GM19397 (cell line): ENCODE results near the gene ZNF235.
"Not testable (repeated sequence)": the region's sequence is repeated elsewhere in the genome, so short reads cannot be mapped to it uniquely, and the experiment has no call there.

ENCODE experiments used
- ATAC-seq: cut with Tn5 transposase; IDR thresholded peaks from one replicate; pipeline ENCODE4 v1.9.1; 2021; ENCODE audit warnings: mild to moderate bottlenecking, moderate library complexity; ENCODE audit not compliant: unreplicated experiment

Gene ZNF235

DNA sequence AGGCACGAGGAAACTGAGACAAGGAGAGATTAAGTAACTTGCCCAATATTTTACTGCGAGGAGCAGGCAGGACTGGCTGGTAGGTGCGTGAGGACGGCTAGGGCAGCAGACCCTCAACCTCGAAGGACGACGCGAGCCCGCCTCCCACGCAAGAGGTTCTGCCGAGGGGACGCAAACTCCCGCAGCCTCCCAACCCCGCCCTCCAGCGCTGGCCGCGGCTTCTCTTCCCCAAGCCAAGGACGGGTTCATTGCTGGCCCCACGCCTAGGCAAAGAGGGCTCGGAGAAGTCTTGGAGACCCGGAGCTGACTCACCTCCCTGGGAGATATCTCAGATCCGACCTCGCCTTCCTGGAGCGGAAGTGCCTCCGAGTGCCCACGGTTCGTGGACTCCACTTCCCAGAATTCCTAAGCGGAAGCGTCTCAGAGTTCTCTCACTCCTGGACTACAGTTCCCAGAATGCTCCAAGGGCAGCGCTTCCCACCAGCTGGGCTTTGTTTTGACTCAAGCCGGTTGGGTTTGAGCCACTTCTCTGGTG, at the start of gene ZNF235:
TSS of gene ZNF235 (minus strand) at position 367 of the 535 bp plus-strand sequence. CDS start 1,621 bp downstream, outside the sequence.
- peak; percentile 95 for ATAC-seq

GRCh38 chr19:44346556-44346955, 41.7 kb upstream of the ZNF235 start:
- no peak for ATAC-seq

DNA sequence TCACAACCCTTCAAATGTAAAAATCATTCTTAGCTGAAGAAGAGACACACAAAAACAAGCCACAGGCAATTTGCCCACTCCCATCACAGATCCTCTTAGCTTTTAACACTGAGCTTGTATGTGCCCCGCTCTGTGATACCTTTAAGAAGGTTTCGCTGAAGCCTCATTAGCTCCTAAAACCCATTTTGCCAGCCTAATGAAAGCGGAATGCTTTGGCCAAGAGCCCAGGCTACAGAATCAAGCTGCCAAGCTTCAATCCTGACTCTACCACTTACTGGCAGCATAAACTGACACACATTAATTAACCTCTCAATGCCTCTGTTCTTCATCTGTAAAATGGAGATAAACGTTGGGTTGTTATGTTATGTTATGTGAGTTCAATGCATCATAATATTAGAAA, 41.1 kb upstream of the ZNF235 start:
- no peak for ATAC-seq

- ATAC-seq, result no peak
Measured at GRCh38 chr19:44344255-44344654, 39.4 kb upstream of the ZNF235 start.

- ATAC-seq, result no peak
Measured at GRCh38 chr19:44341794-44342193, 37.0 kb upstream of the ZNF235 start.

DNA sequence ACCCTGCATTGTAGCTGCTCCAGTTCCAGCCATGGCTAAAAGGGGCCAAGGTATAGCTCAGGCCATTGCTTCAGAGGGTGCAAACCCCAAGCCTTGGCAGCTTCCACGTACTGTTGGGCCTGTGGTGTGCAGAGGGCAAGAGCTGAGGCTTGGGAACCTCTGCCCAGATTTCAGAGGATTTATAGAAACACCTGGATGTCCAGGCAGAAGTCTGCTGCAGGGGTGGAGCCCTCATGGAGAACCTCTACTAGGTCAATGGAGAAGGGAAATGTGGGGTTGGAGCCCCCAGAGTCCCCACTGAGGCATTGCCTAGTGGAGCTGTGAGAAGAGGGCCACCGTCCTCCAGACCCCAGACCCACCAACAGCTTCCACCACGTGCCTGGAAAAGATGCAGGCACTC, 29.8 kb upstream of the ZNF235 start:
- ATAC-seq, result not testable (repeated sequence)

- no peak for ATAC-seq
Measured at GRCh38 chr19:44332145-44332544, 27.3 kb upstream of the ZNF235 start.

- no peak for ATAC-seq
Measured at GRCh38 chr19:44315883-44316282, 11.1 kb upstream of the ZNF235 start.

- ATAC-seq, result no peak
Measured at GRCh38 chr19:44313231-44313630, 8.4 kb upstream of the ZNF235 start.

- ATAC-seq, result no peak
Measured at GRCh38 chr19:44308011-44308410, 3.2 kb upstream of the ZNF235 start.

DNA sequence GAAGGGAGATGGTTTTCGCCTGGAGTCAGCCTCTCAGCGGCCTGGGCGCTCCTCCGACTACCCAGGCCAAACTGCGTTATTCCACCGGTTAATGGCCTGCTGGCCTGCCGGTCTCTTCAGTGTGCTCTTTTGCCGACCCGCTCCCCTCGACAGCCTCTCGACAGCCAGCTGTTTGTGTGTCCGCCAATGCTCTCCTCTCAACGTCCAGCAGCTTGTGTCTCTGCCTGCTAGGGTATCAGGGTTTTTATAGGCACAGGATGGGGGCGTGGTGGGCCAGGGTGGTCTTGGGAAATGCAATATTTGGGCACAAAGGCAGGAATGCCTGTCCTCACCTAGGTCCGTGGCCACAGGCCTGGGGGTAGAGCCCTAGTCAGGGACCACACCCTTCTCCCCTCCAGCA, 1.5 kb upstream of the ZNF235 start:
- ATAC-seq, result no peak

GRCh38 chr19:44305457-44305856, 632 bp upstream of the ZNF235 start:
- ATAC-seq, result no peak

GRCh38 chr19:44303976-44304568, 753 bp downstream of the ZNF235 start:
- no peak for ATAC-seq

- no peak for ATAC-seq
Measured at GRCh38 chr19:44303320-44303719, 1.5 kb downstream of the ZNF235 start.

GRCh38 chr19:44284968-44285367, 19.9 kb downstream of the ZNF235 start:
- no peak for ATAC-seq

GRCh38 chr19:44282846-44283245, 22.0 kb downstream of the ZNF235 start:
- no peak for ATAC-seq

DNA sequence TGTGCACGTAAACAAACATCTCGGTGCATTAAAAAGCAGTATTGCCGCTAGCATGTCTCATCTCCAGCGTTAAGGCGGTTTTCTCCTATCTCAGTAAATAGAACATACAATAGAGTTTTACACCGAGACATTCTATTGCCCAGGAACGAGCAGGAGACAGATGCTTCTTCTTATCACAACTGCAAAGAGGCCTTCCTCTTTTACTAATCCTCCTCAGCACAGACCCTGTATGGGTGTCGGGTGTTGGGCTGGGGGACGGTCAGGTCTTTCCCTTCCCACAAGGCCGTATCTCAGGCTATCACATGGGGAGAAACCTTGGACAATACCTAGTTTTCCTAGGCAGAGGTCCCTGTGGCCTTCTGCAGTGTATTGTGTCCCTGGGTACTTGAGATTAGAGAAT, 23.9 kb downstream of the ZNF235 start:
- ATAC-seq, result no peak

GRCh38 chr19:44278181-44278690, 26.6 kb downstream of the ZNF235 start:
- ATAC-seq, result no peak

GRCh38 chr19:44277331-44277730, 27.5 kb downstream of the ZNF235 start:
- no peak for ATAC-seq

GRCh38 chr19:44260695-44261446, 44.0 kb downstream of the ZNF235 start:
- no peak for ATAC-seq

GRCh38 chr19:44260343-44260681, 44.5 kb downstream of the ZNF235 start:
- no peak for ATAC-seq

DNA sequence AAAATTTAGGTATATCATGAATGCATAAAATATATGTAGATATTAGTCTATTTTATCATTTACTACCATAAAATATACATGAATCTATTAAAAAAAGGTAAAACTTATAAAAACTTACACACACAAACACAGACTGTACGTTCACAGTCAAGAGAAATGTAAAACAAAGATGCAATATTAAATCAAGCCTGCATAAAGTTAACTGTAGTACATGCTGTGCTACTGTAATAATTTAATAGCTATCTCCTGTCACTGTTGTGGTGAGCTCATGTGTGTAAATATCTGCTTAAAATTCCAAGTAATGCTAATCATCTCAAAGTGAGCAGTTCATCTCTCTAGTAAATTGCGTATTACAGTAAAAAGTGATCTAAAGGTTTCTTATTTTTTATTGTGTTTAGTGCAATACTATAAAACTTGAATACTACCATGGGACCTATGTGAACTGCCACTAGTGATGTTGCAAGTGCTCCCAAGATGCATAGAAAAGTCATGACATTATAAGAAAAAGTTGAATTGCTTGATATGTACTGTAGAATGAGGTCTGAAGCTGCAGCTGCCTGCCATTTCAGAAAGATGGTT, 45.9 kb downstream of the ZNF235 start:
- ATAC-seq, result no peak
